NCI-H748 treated with DMSO at 0.1 percent for 48 hours (cell line): ENCODE results near the gene WNK1.

ENCODE experiments used
- DNase-seq: peaks from one replicate; lab custom pipeline; 2025; lab: John Stamatoyannopoulos, UW

The WNK1 gene

DNA sequence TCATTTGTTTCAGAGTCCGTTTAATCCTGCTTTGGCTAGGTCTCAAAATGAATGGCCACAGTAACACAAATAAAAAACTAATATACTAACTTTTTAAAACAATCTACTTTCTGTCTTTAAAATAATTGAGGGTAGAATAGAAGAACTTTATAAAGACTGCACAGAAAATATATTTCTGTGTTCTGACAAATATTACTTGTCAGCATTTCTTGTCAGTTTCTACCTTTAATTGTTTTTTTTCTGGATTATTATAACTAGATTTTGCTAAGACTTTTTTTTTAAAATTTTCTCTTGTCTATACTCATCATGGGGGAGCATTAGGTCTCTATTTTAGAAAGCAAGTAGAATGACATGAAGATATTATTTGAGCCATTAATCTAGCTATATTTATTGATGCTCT lies 110.9 kb downstream of the WNK1 start:
- DNase-seq: no peak

DNA sequence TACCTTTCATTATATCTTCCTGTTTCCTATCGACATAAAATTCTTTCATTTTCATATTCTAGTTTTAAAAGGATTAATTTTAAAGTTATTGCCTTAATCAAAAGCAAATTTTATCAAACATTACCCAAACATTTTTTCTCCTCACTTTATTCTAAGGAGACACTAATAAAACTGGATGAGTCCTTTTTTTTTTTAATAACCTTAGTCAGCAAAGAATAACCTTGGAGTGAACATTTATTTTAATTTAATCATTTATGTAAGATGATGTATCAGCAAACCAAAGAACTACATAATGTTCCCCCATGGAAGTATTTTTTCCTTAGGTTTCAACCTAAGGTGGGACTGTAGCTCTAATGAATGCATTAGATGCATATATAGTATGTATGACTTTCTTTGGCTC lies 113.2 kb downstream of the WNK1 start:
- DNase-seq: no peak

DNA sequence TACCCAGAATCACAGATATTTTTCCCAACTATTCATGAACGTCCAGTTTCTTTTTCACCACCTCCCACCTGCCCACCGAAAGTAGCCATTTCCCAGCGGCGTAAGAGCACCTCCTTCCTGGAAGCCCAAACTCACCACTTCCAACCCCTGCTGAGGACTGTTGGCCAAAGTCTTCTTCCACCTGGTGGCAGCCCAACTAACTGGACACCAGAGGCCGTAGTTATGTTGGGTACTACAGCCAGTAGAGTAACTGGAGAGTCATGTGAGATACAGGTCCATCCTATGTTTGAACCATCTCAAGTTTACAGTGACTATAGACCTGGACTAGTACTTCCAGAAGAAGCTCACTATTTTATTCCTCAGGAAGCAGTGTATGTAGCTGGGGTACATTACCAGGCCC lies 115.5 kb downstream of the WNK1 start:
- no peak for DNase-seq

DNA sequence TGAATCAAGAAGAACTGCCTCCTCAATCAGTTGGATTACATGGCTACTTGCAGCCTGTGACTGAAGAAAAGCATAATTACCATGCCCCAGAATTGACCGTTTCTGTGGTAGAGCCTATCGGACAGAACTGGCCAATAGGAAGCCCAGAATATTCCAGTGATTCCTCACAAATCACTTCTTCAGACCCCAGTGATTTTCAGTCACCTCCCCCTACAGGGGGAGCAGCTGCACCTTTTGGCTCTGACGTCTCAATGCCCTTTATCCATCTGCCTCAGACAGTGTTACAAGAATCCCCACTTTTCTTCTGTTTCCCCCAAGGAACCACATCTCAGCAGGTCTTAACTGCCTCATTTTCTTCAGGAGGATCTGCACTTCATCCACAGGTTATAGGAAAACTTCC lies 116.3 kb downstream of the WNK1 start:
- no peak for DNase-seq

DNA sequence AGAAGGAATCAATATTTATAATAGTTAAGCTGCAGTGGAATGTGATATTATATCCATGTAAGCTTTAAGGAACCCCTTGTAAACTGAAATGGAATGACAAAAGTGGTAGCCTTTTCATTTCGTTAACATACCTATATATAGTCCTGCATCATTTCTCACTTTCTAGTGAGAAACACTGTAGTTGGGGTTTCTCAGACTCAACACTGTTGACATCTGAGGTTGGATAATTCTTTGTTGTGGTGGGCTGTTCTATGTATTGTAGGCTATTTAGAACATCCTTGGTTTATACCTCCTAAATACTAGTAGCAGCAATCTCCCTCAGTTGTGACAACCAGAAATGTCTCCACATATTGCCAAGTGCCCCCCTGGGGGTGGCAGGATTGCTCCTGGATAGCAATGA lies 118.0 kb downstream of the WNK1 start:
- DNase-seq: no peak

DNA sequence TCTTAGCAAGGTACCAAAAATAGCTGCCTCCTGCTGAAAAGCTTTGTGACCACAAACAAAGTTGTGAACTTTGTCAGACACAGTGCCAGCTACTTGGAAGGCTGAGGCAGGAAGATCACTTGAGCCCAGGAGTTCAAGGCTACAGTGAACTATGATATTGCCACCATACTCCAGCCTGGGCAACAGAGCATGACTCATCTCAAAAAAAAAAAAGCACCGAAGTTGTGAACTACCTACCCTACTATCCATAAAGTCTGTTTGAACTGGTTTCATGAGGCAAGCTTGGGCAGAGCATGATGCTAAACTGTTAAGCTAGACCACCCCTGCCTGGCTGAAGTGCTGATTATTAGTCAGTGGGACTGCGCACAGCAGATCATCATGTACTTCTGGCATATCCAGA lies 121.6 kb downstream of the WNK1 start:
- DNase-seq: no peak

DNA sequence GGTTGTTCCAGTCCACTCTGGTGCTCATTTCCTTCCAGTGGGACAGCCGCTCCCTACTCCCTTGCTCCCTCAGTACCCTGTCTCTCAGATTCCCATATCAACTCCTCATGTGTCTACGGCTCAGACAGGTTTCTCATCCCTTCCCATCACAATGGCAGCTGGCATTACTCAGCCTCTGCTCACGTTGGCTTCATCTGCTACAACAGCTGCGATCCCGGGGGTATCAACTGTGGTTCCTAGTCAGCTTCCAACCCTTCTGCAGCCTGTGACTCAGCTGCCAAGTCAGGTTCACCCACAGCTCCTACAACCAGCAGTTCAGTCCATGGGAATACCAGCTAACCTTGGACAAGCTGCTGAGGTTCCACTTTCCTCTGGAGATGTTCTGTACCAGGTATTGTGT lies 127.3 kb downstream of the WNK1 start:
- DNase-seq: no peak

DNA sequence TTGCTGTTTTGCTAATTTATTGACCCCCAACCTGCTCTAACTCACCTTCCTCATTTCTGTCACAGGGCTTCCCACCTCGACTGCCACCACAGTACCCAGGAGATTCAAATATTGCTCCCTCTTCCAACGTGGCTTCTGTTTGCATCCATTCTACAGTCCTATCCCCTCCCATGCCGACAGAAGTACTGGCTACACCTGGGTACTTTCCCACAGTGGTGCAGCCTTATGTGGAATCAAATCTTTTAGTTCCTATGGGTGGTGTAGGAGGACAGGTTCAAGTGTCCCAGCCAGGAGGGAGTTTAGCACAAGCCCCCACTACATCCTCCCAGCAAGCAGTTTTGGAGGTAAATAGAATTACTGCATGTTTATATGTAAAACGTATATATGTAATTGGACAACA lies 128.3 kb downstream of the WNK1 start:
- DNase-seq: no peak

DNA sequence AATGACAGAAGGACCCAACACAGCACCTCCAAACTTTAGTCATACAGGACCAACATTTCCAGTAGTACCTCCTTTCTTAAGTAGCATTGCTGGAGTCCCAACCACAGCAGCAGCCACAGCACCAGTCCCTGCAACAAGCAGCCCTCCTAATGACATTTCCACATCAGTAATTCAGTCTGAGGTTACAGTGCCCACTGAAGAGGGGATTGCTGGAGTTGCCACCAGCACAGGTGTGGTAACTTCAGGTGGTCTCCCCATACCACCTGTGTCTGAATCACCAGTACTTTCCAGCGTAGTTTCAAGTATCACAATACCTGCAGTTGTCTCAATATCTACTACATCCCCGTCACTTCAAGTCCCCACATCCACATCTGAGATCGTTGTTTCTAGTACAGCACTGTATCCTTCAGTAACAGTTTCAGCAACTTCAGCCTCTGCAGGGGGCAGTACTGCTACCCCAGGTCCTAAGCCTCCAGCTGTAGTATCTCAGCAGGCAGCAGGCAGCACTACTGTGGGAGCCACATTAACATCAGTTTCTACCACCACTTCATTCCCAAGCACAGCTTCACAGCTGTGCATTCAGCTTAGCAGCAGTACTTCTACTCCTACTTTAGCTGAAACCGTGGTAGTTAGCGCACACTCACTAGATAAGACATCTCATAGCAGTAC lies 132.5 kb downstream of the WNK1 start:
- DNase-seq: no peak

DNA sequence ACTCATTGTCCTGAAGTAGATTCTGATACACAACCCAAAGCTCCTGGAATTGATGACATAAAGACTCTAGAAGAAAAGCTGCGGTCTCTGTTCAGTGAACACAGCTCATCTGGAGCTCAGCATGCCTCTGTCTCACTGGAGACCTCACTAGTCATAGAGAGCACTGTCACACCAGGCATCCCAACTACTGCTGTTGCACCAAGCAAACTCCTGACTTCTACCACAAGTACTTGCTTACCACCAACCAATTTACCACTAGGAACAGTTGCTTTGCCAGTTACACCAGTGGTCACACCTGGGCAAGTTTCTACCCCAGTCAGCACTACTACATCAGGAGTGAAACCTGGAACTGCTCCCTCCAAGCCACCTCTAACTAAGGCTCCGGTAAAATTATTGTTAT lies 133.3 kb downstream of the WNK1 start:
- no peak for DNase-seq

DNA sequence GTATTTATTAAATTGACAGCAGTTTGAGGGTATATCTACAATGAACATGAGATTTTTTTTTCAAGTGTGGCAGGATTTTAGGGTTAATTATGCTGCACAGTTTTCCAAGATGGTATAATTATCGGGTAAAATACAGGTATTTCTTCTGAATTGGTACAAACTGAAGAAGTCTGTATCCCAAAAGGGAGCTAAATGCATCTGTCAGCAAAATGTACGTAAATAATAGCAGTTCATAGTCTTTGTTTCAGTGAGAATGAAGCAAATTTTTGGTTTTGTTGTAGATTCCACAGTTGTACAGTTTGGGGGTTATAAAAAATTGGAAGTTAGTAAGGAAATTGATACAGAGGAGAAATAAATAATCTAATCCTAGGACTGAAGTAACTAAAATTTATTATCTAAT lies 133.8 kb downstream of the WNK1 start:
- DNase-seq: no peak

DNA sequence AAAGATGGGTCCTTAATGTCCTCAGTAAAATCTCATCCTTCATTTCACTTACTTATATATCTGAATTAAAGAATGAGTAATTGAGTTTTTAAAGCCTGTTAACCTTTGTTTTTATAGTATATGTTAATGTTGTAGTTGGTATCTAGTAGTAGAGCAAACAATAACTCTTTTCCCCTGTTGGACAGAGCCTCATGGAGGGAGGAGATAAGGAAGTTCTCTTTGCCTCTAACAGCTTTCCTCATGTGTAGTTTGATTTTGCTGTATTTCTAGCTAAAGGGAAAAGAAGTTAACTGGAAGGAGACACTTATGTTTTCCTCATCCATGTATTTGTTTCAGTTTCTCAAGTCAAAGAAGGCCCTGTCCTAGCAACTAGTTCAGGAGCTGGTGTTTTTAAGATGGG lies 141.8 kb downstream of the WNK1 start:
- DNase-seq: no peak

DNA sequence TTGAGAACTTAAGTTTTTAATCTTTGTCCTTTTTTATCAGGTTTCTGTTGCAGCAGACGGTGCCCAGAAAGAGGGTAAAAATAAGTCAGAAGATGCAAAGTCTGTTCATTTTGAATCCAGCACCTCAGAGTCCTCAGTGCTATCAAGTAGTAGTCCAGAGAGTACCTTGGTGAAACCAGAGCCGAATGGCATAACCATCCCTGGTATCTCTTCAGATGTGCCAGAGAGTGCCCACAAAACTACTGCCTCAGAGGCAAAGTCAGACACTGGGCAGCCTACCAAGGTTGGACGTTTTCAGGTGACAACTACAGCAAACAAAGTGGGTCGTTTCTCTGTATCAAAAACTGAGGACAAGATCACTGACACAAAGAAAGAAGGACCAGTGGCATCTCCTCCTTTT lies 143.7 kb downstream of the WNK1 start:
- no peak for DNase-seq

DNA sequence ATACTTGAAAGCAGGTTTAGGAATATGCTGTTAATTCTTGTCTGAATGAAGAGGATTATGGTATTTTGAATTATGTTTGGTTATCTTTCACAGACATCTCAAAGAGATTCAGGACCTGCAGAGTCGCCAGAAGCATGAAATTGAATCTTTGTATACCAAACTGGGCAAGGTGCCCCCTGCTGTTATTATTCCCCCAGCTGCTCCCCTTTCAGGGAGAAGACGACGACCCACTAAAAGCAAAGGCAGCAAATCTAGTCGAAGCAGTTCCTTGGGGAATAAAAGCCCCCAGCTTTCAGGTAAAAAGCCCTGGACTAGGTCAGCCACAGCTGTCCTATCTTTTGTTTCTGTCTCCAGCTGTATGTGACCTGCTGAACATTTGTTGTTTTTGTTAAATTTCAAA lies 145.0 kb downstream of the WNK1 start:
- DNase-seq: no peak

DNA sequence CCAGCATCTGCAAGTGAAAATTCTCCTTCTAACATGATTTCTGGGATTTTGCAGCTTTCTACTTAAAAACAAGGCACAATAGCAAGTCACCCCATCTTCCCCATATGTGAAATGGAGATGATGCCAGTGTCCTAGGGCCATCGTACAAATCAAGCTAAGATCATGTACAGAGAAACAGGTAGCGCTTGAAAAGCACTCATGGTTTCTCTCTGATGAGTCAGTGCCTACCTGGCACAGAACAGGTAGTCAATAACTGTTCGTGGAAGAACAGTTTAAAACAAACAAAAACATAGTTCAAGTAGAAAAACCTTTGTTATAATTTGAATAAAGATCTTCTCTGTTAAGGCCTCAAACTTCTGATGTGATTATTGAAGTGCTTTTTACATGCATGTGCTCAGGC lies 150.2 kb downstream of the WNK1 start:
- DNase-seq: no peak

DNA sequence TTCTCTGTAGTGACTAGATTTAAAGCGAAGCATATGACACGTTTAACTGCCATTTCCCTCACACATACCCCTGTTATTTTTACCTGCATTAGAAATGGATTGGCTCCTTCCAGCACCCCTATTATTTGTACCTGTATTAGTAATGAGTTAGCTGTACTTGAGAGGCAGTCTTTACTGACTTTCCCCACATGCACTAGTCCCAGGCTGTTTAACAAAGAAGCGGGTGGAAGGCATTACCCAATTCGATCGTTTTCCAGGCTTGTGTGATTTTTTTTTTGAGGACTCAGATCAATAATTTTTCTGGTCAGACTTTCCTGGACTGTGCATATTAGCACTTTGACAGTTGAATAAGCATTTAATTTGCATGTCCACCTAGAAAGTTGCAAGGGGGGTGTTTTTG lies 150.7 kb downstream of the WNK1 start:
- DNase-seq: no peak

DNA sequence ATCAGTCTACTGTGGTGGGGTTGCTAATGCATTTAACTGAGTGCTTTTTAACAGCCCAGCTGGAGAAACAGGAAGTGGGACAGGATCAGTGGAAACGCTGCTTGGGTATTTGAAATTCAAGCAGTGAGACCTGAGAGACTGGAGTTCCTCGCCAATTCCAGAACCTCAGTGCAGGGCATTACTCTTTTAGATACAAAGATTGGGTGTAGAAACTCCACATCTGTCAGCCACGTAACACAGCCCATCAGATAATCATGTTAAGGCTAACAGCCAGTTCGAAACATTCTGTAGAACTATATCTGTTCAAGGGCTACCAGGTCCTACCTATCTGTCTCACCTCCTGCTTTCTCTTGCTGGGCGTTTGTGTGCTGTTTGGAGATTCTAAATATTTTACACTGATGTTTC lies 151.6 kb downstream of the WNK1 start:
- no peak for DNase-seq

DNA sequence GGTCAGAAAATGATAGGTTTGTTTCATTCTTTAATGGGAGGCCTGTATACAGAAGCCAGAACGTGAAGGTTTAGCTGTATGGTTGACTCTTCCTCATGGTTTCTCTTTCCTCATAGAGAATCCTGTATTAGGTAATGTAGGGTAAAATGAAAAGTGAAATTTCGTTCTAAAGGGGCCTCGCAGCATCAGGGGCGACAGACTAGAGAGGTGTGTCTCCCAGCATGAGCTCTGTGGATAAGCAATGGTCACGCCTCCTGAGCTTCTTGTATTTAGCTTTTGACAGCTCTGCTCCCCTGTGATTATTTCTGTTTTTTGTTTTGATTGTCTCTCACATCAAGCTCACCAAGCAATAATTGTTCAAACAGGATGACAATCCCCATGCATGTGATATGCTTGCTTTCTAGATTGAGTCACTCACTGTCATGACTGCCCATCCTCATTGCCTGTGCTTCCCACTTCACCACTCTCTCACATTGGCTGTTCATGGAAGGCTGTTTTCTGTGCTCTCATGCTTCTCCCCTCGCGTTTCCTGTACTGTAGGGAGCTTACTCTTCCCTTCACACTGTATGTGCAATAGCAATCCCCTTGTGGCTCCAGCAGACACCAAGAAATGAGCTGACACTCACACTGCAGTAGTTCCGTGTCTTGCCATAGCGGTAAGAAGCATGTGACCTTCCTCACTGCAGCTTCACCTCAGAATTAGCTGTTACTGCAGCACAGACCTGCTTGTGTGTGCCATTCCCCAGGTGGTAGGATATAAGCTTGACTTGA lies 153.1 kb downstream of the WNK1 start:
- no peak for DNase-seq

DNA sequence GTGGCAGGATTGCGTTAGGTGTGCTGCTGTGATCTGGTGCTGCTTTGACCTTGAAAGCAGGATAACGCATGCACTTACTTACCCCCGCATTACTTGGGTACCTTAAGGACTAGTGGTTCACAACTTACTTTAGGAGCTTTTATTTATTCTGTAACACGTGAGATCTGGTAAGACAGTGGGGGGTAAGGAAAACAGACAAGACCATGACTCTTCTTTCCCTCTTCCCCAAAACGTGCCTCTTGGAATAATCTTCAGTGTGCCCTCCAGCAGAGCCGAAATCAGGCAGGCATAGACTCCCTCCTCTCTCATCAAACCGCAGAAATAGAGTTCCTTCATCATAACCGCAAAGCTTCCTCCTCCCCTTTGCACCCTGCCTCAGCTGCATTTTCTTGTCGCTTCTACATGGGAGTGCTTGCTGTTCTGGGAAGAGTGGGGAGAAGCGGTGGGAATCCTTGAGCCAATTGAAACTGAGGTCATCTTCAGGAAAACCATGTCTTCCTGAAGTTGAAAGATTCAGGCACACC lies 153.7 kb downstream of the WNK1 start:
- no peak for DNase-seq

DNA sequence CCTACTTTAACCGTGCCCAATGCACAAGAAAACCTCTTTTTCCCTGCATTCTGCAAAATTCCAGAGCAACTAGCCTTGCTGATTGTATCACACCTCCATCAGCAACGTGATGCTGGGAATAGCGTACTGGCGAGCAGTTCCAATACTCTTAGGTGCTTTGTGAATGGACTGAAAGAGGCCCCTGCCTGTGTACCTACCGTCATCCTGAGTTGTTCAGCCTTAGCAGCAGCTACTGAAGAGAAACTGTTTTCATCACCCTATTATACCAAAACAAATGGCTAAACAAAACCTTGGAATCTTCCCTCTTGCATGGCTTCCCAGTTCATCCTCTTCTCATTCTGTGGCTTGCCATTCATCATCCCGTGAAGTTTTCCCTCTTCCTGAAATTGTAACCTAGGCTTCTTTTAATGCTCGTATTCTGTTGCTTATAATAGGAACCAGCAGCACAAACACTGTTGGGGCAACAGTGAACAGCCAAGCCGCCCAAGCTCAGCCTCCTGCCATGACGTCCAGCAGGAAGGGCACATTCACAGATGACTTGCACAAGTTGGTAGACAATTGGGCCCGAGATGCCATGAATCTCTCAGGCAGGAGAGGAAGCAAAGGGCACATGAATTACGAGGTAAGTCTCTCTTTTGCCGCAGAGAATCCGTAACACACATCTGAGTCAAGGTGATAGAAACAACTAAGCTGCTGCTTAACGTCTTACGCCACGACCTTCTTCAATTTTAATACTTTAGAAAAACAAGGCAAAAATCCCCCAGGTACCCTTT lies 155.2 kb downstream of the WNK1 start:
- DNase-seq: no peak

DNA sequence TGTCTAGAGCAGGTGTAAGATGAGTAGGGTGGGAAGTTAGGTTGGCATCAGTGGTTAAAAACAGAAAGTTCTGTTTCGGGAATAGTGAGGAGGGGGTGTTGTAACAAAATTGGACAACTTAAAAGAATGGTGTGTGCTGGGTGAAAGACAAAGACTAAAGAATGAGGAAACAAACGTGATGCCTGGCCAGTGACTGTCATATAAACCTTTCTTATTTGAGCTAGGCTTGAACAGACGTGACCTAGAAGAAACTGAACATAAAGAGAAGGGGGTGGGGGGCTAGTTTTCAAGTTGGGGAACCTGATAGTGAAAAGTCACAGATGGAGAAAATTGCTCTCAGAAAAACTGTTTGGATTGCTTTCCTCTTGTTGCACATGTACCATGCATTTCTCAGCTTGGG lies 157.5 kb downstream of the WNK1 start:
- DNase-seq: no peak

DNA sequence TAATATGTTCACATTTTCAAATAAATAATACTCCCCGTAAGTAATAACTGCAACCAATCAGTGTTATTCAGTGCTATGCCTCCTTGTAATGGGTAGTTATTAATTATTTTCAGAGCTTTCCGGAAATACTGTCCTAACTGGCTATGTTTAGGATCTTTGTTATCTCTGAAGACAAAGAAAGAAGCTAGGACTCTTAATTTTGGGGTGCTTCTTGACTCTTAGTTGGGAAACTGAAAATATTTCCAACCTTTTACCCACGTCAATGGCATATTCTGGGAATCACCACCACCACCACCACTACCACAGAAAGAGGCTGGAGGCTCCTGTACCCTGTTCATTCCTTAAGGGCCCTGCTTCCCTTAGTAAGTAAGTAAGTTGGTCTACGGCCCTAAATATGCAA lies 158.0 kb downstream of the WNK1 start:
- no peak for DNase-seq

DNA sequence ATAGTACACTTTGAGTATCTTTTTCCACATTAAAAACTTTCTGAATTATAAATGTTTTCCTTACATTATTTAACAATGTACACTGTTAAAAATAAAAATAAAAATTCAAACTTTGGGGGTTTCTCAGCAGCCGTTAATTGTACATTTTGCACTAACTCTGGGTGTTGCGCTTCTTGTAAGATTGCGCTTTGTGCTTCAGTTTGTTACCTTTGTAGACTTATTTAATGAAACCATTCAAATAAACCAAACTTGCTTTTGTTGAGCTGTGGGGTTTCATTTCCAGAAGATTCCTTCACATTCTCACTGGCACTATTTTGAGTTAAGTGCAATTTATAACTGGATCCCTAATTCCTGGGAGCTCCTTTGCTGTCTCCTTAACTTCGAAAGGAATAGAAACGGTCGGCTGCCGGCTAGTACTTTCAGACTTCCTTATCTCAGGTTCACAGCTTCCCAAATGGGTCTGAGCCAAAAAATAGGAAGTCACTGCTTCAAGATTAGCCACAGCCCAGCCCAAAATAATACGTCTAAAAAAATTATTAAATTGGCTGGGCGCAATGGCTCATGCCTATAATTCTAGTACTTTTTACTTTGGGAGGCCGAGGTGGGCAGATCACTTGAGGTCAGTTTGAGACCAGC lies 158.9 kb downstream of the WNK1 start:
- DNase-seq: no peak
